Activated T-cell treated with anti-CD3 and anti-CD28 coated beads, Interleukin-2, amount 50 U/mL, for 24 hours (primary cell): ENCODE measurements around the gene TMTC1.
A peak's percentile ranks its signal among the peaks of the same experiment; 100 is the strongest.

Experiments
- DNase-seq: peaks from one replicate; pipeline ENCODE4 v3.0.0-alpha.2; 2020
- H3K27ac Mint-ChIP-seq: 2 replicates; pipeline ENCODE4 v1.8.0; 2020; ENCODE audit warnings: mild to moderate bottlenecking, mixed read lengths
- H3K27me3 Mint-ChIP-seq: 2 replicates; pipeline ENCODE4 v1.8.0; 2020; ENCODE audit warnings: mixed read lengths
- H3K36me3 Mint-ChIP-seq: 2 replicates; pipeline ENCODE4 v1.8.0; 2020; ENCODE audit warnings: low read depth, mixed read lengths
- H3K4me1 Mint-ChIP-seq: 2 replicates; pipeline ENCODE4 v1.8.0; 2020; ENCODE audit warnings: low read depth, mixed read lengths
- H3K4me3 Mint-ChIP-seq: 2 replicates; pipeline ENCODE4 v1.8.0; 2020; ENCODE audit warnings: mild to moderate bottlenecking, moderate library complexity, mixed read lengths
- H3K9me3 Mint-ChIP-seq: 2 replicates; pipeline ENCODE4 v1.8.0; 2020; ENCODE audit warnings: mixed read lengths

The TMTC1 gene

DNA sequence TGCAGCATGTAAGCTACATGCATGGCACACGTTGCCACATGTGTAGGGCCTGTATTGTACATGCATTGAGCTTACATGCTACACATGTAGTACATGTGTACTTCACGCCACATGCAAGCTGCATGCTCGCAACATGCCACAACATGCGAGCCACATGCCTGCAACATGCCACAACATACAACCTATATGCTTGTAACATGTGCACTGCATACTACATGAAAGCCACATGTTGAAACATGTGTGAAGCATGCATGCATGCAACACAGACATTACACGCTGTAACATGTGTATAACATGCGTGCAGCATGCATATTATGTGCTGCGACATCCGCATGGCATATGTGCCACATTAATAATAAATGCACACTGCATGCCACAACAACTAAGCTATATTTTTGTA lies 9.1 kb upstream of the TMTC1 start:
- Mint-ChIP-seq H3K4me3 (no peak overlapping the region), H3K36me3 (no peaks in the 10 kb centered on the region), H3K27ac (no peak overlapping the region), H3K4me1 (no peaks in the 10 kb centered on the region), H3K9me3 (peaks cover 3% of the 10 kb centered on the region), H3K27me3 (peaks cover 4% of the 10 kb centered on the region)
- DNase-seq = no peak

DNA sequence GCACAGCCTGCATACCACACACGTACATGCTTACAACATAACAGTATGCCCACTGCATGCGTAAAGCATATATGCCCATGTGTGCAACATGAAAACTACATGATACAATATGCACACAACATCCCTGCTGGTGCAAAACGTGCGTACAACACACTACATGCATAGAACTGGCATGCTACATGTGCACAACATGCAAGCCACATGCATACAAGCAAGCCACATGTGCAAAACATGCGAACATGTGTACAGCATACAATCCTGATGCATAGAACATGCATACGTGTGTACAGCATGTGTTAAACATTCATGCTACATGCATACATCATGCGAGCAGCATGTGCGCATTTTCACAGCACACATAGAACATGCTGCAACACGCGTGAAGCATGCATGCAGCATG lies 8.4 kb upstream of the TMTC1 start:
- H3K9me3 Mint-ChIP-seq = peaks cover 3% of the 10 kb centered on the region
- no peak for DNase-seq
- H3K27me3 Mint-ChIP-seq = no peaks in the 10 kb centered on the region
- no peak overlapping the region for H3K4me3 Mint-ChIP-seq
- H3K4me1 Mint-ChIP-seq = no peaks in the 10 kb centered on the region
- no peaks in the 10 kb centered on the region for H3K36me3 Mint-ChIP-seq
- no peak overlapping the region for H3K27ac Mint-ChIP-seq

DNA sequence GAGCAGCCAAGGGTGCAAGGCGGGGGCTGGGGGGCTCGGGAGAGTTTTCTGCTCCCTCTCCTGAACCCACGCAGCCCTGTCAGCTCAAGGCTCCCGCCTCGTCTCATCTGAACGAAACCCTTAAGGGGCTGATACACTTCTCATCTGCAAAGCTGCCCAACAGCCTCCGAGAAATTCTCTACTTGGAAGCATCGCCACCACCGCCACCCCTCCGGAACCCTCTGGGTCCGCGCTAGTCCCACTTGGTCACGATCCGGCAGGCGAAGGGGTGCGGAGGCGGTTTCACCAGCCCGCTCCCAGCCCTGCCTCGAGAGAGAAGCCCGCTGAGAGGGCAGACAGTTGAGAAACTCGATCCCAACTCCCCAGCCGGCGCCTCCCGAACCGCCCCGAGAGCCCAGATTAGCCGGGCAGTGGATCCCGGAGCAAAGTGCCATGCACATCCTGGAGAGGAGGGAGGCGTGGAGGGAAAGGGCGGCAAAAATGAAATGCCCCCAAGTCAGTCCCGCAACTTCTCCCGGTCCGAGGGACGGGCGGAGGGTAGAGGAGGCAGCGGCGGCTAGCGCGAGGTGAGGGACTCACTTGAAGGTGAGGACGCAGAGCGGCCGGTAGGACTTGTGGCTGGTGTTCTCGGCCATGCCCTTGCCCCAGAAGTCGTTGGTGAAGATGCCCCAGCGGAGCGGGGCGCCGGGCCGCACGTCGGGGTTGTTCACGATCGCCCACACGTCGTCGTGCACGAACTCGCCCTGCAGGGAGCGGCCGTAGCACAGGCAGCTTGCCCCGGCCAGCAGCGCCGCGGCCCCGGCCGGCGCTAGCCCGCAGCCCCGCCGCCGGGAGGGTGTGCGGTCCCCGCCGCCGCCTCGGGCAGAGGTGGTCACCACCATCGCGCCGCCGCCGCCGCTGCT lies 620 bp downstream of the TMTC1 start:
- H3K27ac Mint-ChIP-seq = no peak overlapping the region
- peaks cover 66% of the 10 kb centered on the region for H3K27me3 Mint-ChIP-seq

DNA sequence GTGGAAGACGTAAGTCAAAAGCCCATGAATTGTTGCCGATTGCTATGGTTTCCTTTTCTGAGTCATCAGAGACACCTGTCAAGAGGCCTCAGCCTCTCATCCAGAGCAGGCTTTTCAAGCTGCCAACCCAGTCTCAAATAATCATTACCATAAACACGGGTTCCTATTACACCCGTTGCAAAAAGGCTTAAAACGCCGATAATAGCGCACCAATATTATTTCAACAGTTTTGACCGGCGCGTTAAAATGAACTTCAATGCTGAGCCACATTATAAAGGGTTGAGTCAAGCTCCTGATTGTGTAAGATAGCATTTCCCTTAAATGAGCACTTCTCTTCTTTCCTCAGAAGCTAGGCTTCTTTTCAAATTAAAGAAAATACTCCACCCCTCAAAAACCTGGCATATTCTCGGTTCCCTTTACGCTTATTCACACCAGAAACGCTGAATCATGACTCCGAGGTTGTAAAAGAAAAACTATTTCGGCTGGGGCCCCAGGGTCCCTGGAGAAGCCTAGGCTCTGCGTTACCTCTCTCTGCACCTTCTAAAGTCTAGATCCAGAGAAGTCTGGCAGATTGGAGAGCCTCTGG lies 1.4 kb downstream of the TMTC1 start:
- no peak for DNase-seq
- H3K4me3 Mint-ChIP-seq = peak overlapping the region; percentile 27

More for the DNA sequence above, 620 bp downstream of the TMTC1 start:
- peaks cover 8% of the 10 kb centered on the region for H3K9me3 Mint-ChIP-seq
- peaks cover 18% of the 10 kb centered on the region for H3K4me1 Mint-ChIP-seq
- H3K4me3 Mint-ChIP-seq = peak overlapping the region; percentile 27
- H3K36me3 Mint-ChIP-seq = no peaks in the 10 kb centered on the region
- peak; percentile 27 for DNase-seq

DNA sequence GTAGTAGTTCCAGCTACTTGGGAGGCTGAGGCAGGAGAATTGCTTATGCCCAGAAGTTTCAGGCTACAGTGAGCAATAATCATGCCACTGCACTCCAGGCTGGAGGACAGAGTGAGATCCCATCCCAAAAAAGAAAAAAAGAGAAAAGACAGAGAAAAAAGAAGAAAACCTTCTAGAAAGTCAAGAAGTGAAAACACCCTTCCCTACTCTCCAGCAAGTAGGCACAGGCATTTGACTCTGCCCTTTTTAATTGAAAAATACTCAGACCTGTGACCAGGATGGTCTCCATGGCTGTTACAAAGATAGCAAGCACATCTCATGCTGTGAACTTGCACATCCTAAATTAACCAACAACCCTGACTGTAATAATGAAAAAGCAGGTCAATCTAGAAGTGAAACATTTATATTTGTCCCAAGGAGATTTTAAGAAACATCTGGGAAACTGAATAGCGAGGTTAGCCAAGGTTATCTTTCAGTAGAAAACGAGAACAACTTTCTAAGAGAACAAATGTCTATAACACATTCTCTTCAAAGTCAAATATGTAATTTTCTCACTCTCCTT lies 2.0 kb downstream of the TMTC1 start:
- peaks cover 8% of the 10 kb centered on the region for H3K9me3 Mint-ChIP-seq
- H3K4me1 Mint-ChIP-seq = peaks cover 18% of the 10 kb centered on the region
- H3K4me3 Mint-ChIP-seq = no peak overlapping the region
- peak overlapping the region; percentile 80 for H3K27ac Mint-ChIP-seq
- no peak for DNase-seq
- H3K27me3 Mint-ChIP-seq = peaks cover 67% of the 10 kb centered on the region
- no peaks in the 10 kb centered on the region for H3K36me3 Mint-ChIP-seq

More for the DNA sequence above, 1.4 kb downstream of the TMTC1 start:
- Mint-ChIP-seq H3K27ac (peak overlapping the region; percentile 80), H3K4me1 (peaks cover 18% of the 10 kb centered on the region), H3K27me3 (peaks cover 66% of the 10 kb centered on the region), H3K36me3 (no peaks in the 10 kb centered on the region), H3K9me3 (peaks cover 8% of the 10 kb centered on the region)

DNA sequence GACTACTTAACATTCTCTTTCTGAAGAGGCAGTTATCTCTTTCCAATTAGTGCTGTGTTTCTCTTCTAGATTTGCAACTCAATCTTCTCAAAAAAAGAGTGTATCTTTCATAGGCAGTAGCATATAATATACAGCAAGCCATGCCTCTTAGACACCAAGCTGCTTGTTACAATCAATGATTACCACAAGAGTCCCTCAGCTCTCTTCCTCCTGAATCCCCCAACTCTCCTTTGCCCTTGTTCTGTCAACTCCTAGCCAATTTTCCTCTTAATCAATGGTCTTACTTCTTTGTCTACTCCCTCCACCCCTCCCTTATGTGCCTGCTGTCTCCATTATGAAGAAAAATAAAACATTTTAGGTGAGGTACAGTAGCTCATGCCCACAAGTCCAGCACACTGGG lies 2.6 kb downstream of the TMTC1 start:
- H3K9me3 Mint-ChIP-seq = peaks cover 8% of the 10 kb centered on the region
- no peaks in the 10 kb centered on the region for H3K36me3 Mint-ChIP-seq
- no peak overlapping the region for H3K4me3 Mint-ChIP-seq
- no peak for DNase-seq
- H3K27me3 Mint-ChIP-seq = peaks cover 69% of the 10 kb centered on the region
- H3K27ac Mint-ChIP-seq = no peak overlapping the region
- peaks cover 18% of the 10 kb centered on the region for H3K4me1 Mint-ChIP-seq

DNA sequence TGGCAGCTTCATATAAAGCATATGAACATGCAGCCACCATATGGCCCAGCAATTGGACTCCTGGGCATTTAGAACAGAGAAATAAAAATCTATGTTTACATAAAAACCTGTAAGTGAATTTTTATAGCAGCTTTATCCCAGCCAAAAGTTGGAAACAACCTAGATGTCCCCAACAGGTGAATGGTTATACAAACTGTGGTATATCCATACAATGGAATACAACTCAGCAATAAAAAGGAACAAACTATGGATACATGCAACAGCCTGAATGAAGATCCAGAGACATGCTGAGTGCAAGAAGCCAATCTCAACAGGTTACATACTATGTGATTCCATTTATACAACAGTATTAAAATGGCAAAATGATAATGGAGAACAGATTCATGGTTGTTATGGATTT lies 3.7 kb downstream of the TMTC1 start:
- DNase-seq = no peak
- H3K36me3 Mint-ChIP-seq = no peaks in the 10 kb centered on the region
- peaks cover 11% of the 10 kb centered on the region for H3K9me3 Mint-ChIP-seq
- H3K27me3 Mint-ChIP-seq = peaks cover 58% of the 10 kb centered on the region
- H3K4me3 Mint-ChIP-seq = no peak overlapping the region
- no peak overlapping the region for H3K27ac Mint-ChIP-seq
- H3K4me1 Mint-ChIP-seq = peaks cover 18% of the 10 kb centered on the region

DNA sequence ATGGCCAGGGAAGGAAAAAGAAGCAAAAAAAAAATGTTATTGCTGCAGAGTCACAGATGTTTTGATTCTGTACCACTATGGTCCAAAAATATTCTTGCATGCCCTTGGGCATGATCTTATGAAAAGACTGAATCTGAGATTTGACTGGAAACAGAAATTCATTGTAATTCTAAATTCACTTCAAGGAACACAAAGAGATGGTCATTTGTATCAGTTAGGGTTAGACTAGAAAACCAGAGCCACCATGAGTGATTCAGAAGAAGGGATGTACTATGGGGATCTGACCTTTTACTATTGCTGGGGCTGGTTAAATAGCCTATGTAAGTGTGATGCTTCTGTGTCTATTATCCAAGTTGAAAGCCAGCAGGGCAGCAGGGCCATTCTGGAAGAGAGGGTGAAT lies 5.2 kb downstream of the TMTC1 start:
- Mint-ChIP-seq H3K36me3 (no peaks in the 10 kb centered on the region), H3K4me3 (no peak overlapping the region), H3K4me1 (peaks cover 18% of the 10 kb centered on the region), H3K27ac (no peak overlapping the region), H3K9me3 (peaks cover 13% of the 10 kb centered on the region), H3K27me3 (peaks cover 49% of the 10 kb centered on the region)
- no peak for DNase-seq

DNA sequence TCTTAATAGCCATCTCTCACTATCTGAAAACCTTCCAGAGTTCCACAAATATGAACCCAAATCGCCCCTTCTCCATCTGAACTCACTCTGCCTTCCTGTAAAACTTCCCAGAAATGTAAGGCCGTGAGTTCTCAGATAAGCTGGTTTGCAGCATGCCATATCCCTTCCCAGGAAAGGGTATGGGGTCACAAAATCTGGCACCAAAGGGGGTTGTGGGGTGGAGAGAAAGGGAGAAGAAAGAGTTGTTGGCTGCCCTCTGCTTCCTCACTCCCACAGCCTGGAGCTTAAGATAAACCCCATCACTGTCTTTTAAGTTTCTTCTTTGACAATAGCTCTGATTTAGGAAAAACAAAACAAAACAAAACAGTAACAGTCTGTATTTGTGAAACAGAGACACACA lies 10.7 kb downstream of the TMTC1 start:
- Mint-ChIP-seq H3K4me3 (no peak overlapping the region), H3K4me1 (no peaks in the 10 kb centered on the region), H3K27me3 (peaks cover 6% of the 10 kb centered on the region), H3K36me3 (no peaks in the 10 kb centered on the region), H3K27ac (no peak overlapping the region), H3K9me3 (peaks cover 5% of the 10 kb centered on the region)
- DNase-seq = no peak

DNA sequence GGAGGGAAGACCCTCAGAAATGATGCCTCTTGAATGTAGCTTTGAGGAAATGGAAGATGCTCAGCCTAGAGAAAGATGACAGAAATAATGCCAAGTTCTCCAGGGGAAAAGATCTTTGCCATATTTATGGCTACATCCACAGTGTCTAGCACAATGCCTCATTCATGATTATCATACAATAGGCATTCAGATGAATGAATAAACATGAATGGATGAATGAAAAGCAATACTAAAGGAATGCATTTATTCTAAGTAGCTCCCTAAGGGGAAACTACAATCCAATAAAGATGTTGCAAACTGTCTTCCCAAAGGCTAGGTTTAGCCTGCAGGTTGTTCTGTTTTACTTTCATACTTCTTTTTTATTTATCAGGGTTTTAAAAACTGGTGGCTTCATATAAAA lies 12.0 kb downstream of the TMTC1 start:
- H3K27ac Mint-ChIP-seq = no peak overlapping the region
- DNase-seq = no peak
- H3K4me3 Mint-ChIP-seq = no peak overlapping the region
- H3K27me3 Mint-ChIP-seq = peaks cover 5% of the 10 kb centered on the region
- H3K4me1 Mint-ChIP-seq = no peaks in the 10 kb centered on the region
- H3K9me3 Mint-ChIP-seq = peaks cover 5% of the 10 kb centered on the region
- H3K36me3 Mint-ChIP-seq = no peaks in the 10 kb centered on the region

DNA sequence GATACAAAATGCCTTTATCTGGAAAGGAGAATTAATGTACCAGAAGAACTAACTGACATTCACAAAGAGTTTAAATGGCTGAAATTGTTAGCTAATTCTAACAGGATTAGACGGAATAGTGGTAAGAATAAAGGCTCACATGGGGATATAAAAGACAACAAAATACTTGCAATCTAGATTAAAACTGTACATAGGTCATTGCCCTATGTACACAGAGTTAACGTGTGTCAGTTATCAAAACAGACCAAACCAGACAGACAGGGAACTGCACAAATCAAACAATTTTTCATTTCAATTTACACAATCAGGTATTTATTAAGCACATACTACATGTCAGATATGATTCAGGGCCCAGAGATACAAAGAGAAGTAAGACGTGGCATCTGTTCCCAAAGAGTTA lies 12.6 kb downstream of the TMTC1 start:
- Mint-ChIP-seq H3K4me1 (no peaks in the 10 kb centered on the region), H3K27me3 (peaks cover 4% of the 10 kb centered on the region), H3K9me3 (peaks cover 5% of the 10 kb centered on the region), H3K4me3 (no peak overlapping the region), H3K27ac (no peak overlapping the region), H3K36me3 (no peaks in the 10 kb centered on the region)
- no peak for DNase-seq

DNA sequence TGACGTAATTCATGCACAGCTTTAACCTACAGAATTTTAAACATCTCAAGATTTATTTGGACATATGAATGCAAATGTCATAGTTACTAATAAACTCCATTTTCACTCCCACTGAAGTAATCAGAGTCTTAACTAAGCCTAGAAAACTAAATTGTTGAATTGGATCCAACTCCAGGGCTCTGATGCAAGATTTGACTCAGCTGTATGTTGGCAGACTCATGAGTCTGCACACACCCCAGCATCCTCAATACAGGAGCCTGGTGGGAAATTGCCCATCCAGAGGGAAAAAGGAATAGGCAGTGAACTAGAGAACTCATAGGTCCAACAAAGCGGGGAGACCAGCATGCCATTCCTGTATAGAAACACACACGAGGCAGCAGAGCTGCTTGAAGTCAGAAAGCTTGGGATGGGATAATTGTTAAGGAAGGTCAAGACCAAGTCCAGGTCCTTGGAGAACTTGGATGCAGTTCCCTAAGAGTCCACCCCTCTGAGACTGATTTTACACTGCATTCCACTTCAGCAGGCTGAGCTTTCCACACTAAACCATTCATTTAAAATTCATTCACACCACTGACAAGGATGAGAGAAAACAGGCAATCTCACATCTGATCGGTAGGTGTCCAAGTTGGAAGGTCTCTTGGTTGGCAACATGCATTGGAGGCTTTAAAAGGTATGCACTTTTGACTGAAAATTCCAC lies 14.4 kb downstream of the TMTC1 start:
- Mint-ChIP-seq H3K4me1 (no peaks in the 10 kb centered on the region), H3K27ac (no peak overlapping the region), H3K4me3 (no peak overlapping the region), H3K27me3 (peaks cover 4% of the 10 kb centered on the region), H3K36me3 (no peaks in the 10 kb centered on the region), H3K9me3 (no peaks in the 10 kb centered on the region)
- DNase-seq = no peak

DNA sequence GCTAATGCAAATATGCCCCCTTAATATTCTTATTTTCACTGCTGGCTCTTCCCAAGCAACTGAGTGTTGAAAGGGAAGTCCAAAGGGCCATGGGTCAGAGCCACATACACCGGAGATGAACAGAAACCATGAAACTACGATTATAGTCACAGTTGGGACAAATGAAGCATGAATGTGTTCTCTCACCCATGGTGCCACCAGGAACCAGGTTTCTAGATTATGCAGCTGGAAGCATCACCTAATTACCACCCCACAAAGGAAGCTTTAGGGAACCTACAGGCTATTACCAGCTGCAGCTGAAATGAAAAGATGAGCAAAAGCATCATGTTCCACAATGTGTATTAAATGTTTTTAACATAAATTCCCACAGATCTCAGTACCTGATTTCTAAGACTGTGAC lies 15.4 kb downstream of the TMTC1 start:
- DNase-seq = no peak
- Mint-ChIP-seq H3K27me3 (peaks cover 4% of the 10 kb centered on the region), H3K4me1 (no peaks in the 10 kb centered on the region), H3K4me3 (no peak overlapping the region), H3K27ac (no peak overlapping the region), H3K9me3 (no peaks in the 10 kb centered on the region), H3K36me3 (no peaks in the 10 kb centered on the region)

DNA sequence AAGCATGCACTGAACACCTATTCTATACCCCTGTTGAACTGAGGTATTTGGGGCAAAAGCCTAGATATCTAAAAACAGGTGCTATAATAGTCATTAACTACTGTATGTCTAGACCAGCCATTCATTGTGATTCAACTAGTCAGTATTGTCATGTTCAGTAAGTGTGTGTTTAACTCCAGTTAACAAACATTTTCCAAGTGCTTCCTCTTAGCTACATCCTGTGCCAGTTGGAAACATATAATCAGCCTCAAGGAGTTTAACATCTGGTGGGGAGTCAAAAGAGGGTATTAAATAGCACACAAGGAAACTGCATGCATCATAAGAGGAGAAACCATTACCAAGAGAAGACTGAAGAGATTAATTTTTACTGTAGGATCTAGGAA lies 20.4 kb downstream of the TMTC1 start:
- H3K4me3 Mint-ChIP-seq = no peak overlapping the region
- H3K9me3 Mint-ChIP-seq = no peaks in the 10 kb centered on the region
- H3K36me3 Mint-ChIP-seq = no peaks in the 10 kb centered on the region
- no peaks in the 10 kb centered on the region for H3K4me1 Mint-ChIP-seq
- H3K27ac Mint-ChIP-seq = no peak overlapping the region
- DNase-seq = no peak
- peaks cover 2% of the 10 kb centered on the region for H3K27me3 Mint-ChIP-seq
